Activated T-cell treated with anti-CD3 and anti-CD28 coated beads, Interleukin-2, amount 50 U/mL, for 24 hours (primary cell): ENCODE data around the gene LY6G6C.

Source experiments
- DNase-seq: peaks from one replicate; pipeline ENCODE4 v3.0.0-alpha.2; 2020
- H3K27ac Mint-ChIP-seq: 2 replicates; pipeline ENCODE4 v1.8.0; 2020; ENCODE audit warnings: mild to moderate bottlenecking, mixed read lengths
- H3K27me3 Mint-ChIP-seq: 2 replicates; pipeline ENCODE4 v1.8.0; 2020; ENCODE audit warnings: mixed read lengths
- H3K36me3 Mint-ChIP-seq: 2 replicates; pipeline ENCODE4 v1.8.0; 2020; ENCODE audit warnings: low read depth, mixed read lengths
- H3K4me1 Mint-ChIP-seq: 2 replicates; pipeline ENCODE4 v1.8.0; 2020; ENCODE audit warnings: low read depth, mixed read lengths
- H3K4me3 Mint-ChIP-seq: 2 replicates; pipeline ENCODE4 v1.8.0; 2020; ENCODE audit warnings: mild to moderate bottlenecking, moderate library complexity, mixed read lengths
- H3K9me3 Mint-ChIP-seq: 2 replicates; pipeline ENCODE4 v1.8.0; 2020; ENCODE audit warnings: mixed read lengths

LY6G6C gene

DNA sequence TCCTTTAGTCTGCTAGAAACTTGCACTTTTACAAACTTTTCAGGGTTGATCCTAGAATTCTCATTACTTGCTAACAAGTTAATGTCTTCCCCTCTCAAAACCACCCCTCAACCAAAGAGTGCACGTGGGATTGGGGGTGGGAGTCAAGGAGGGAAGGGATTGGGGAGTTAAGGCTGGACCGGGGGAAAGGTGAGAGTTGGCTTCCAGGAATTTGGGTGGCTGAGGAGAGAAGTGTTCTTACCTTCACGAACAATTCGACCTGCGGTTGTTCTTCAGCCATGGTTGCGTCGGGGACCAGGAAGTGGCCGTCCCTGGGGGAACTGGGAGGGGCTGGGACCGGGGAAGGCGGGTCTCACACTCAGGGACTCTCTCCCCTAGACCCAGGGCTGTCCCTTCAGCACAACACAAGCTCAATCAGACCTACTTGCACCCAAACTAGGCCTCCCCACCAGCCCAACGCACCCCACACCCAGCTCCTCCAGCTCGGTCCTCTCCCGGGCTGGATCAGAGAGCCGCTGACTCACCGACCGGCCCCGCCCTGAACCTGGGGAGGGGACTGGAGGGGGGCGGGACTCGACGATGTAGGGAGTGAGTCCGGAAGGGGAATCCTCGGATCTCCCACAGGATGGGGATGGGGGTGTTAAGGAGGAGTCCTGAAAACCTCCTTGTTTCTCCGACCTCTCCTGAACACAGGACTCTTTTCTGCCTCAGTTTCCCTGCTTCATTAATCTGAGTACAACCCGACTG lies 14.6 kb upstream of the LY6G6C start, which contains the start of gene CLIC1:
TSS of gene CLIC1 (minus strand) at position 510 of the 747 bp plus-strand sequence. CDS start at position 280, 230 bp downstream.
- Mint-ChIP-seq H3K4me3 (peak within 1 kb of the TSS; percentile 98), H3K27ac (peak within 1 kb of the TSS; percentile 96), H3K9me3 (no peaks in the 10 kb centered on the region), H3K4me1 (peaks cover 64% of the 10 kb centered on the region), H3K27me3 (no peaks in the 10 kb centered on the region), H3K36me3 (peaks cover 66% of the 10 kb centered on the region)
- peak; percentile 87 for DNase-seq

- Mint-ChIP-seq H3K4me1 (peaks cover 67% of the 10 kb centered on the region), H3K27me3 (no peaks in the 10 kb centered on the region), H3K36me3 (peaks cover 66% of the 10 kb centered on the region), H3K9me3 (no peaks in the 10 kb centered on the region), H3K4me3 (peak overlapping the region; percentile 98), H3K27ac (peak overlapping the region; percentile 96)
- DNase-seq = peak; percentile 70
These were observed 13.4 kb upstream of the LY6G6C start for GRCh38 chr6:31734821-31735406.

DNA sequence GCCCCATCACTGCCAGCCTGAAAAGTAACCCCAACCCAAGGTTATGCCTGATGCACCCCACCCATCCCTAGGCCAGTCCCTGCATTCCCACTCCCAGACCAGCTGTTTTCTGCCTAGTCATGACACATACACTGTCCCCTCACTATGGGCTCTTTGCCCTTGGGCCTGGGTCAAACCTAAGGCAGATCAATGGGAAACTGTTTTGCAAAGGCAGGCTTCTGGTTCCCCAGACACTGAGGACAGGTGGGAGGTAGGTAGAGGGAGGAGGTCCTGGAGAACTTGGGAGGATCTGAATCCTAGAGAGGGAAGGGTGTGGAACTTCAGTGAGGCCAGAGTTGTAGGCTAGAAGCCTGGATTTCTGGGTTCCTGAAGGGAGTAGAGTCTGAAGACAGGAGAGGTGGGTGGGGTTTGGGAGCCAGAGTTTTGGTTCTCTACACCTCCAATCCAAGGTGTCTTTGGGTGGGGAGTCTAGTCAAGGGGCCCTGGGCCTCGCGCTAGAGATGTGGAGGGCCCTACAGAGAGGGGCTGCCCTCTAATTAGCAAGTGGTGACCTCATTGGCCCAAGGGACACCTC lies 12.8 kb upstream of the LY6G6C start:
- peaks cover 65% of the 10 kb centered on the region for H3K4me1 Mint-ChIP-seq

GRCh38 chr6:31733734-31734133 lies 12.2 kb upstream of the LY6G6C start:
- no peaks in the 10 kb centered on the region for H3K27me3 Mint-ChIP-seq
- H3K36me3 Mint-ChIP-seq = peaks cover 72% of the 10 kb centered on the region
- H3K4me3 Mint-ChIP-seq = peak overlapping the region; percentile 98
- H3K9me3 Mint-ChIP-seq = no peaks in the 10 kb centered on the region
- DNase-seq = no peak
- peaks cover 65% of the 10 kb centered on the region for H3K4me1 Mint-ChIP-seq
- peak overlapping the region; percentile 96 for H3K27ac Mint-ChIP-seq

More for the DNA sequence above, 12.8 kb upstream of the LY6G6C start:
- H3K27me3 Mint-ChIP-seq = no peaks in the 10 kb centered on the region
- no peaks in the 10 kb centered on the region for H3K9me3 Mint-ChIP-seq
- peak overlapping the region; percentile 98 for H3K4me3 Mint-ChIP-seq
- H3K36me3 Mint-ChIP-seq = peaks cover 68% of the 10 kb centered on the region
- H3K27ac Mint-ChIP-seq = peak overlapping the region; percentile 96
- DNase-seq = no peak

DNA sequence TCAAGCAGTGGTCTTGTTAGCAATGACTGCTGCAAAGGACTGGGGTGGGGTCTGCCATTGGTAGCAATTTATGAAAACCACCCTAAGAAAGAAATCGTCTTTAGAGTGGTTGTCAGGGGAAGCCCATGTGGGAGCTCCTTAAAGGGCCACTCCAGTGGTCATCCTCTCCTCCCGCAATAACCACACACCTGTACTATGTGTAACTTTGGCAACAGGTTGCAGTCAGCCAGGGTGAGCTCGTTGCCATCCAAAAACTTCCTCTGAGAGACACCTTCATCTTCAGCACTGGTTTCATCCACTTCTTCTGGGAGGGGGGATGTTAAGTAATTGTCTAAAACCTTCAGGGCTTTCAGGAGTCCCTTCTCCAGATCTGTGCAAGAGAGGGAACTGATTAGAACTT lies 10.5 kb upstream of the LY6G6C start:
- no peak for DNase-seq
- Mint-ChIP-seq H3K9me3 (no peaks in the 10 kb centered on the region), H3K4me1 (peaks cover 63% of the 10 kb centered on the region), H3K36me3 (peaks cover 81% of the 10 kb centered on the region), H3K4me3 (no peak overlapping the region), H3K27ac (peak overlapping the region; percentile 44), H3K27me3 (no peaks in the 10 kb centered on the region)

DNA sequence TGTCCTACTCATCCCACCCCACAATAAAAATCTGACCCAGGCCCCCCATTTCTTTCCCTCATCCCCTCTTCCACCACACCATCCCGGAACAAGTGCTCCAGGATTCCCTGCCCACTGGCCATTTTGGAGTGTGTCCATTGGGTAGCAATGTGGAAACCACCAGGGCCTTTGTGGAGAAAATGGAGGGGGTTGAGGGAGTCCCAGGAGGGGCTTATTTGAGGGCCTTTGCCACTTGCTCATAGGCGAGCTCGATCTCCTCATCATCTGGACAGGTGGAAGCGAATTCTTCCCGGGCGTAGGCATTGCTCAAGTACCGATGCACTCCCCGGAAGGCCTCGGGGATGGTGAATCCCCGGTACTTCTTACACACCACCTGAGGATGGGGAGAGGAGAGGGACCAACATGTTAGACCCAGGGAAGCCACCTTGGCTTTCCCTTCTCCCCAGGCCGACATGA lies 9.1 kb upstream of the LY6G6C start:
- Mint-ChIP-seq H3K4me3 (peak overlapping the region; percentile 80), H3K27me3 (no peaks in the 10 kb centered on the region), H3K27ac (peak overlapping the region; percentile 84), H3K36me3 (peaks cover 74% of the 10 kb centered on the region), H3K9me3 (no peaks in the 10 kb centered on the region), H3K4me1 (peaks cover 70% of the 10 kb centered on the region)
- DNase-seq = no peak

DNA sequence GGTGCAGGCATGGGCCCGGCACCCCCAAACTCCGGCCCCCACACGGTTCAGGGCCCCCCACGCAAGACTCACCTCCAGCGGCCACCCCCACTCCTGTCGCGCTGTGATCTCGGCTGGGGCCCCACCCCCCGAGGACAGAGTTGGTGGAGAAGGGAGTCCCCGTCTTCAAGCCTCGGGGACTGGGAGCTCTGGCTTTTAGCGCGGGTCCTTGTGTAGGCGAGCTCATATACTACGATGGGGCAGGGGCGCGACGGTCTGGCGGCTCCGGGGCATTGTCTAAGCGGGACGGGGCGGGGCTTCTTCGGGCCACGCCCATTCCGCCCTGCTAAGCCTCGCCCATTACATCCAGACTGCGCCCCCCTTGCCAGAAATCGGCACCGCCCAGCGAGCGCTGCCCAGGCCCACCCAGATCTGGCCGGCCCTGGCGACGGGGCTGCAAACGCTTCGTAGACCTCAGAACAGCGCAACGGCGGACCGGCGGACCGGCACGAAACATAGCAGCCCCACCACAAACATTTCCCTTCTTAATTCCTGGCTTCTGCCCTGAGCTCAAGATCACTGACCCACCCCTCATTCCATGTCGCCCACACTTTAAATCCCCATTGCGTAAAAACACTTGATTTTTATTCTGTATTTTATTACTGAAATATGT lies 8.6 kb upstream of the LY6G6C start:
- Mint-ChIP-seq H3K36me3 (peaks cover 68% of the 10 kb centered on the region), H3K27me3 (no peaks in the 10 kb centered on the region), H3K4me1 (peaks cover 72% of the 10 kb centered on the region), H3K27ac (peak overlapping the region; percentile 84), H3K4me3 (peak overlapping the region; percentile 80), H3K9me3 (no peaks in the 10 kb centered on the region)
- peak; percentile 80 for DNase-seq

DNA sequence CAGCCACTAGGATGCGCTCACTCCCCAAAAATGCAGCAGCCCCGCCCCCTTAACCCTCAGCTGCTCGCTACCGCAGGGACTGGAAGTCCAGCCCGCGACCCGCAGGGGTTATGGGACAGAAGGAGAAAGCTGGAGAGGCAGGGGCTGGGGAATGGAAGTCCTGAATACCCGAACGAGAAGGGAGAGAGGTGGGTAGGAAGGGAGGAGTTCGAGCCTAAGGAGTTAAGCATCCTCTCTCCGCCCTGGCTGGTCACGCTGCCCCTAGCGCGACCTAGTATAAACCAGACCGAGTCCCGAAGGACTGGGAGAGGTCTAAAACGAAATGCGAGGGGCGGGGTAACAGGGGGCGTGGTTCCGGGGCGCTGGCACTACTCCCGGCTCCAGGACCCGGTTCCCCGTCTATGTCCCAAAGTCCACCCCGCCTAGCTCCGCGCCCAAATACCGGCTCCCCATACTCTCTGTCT lies 8.0 kb upstream of the LY6G6C start:
- H3K27ac Mint-ChIP-seq = peak overlapping the region; percentile 84
- H3K36me3 Mint-ChIP-seq = peaks cover 63% of the 10 kb centered on the region
- H3K4me1 Mint-ChIP-seq = peaks cover 72% of the 10 kb centered on the region
- DNase-seq = peak; percentile 86
- no peaks in the 10 kb centered on the region for H3K9me3 Mint-ChIP-seq
- H3K27me3 Mint-ChIP-seq = no peaks in the 10 kb centered on the region
- H3K4me3 Mint-ChIP-seq = peak overlapping the region; percentile 80

DNA sequence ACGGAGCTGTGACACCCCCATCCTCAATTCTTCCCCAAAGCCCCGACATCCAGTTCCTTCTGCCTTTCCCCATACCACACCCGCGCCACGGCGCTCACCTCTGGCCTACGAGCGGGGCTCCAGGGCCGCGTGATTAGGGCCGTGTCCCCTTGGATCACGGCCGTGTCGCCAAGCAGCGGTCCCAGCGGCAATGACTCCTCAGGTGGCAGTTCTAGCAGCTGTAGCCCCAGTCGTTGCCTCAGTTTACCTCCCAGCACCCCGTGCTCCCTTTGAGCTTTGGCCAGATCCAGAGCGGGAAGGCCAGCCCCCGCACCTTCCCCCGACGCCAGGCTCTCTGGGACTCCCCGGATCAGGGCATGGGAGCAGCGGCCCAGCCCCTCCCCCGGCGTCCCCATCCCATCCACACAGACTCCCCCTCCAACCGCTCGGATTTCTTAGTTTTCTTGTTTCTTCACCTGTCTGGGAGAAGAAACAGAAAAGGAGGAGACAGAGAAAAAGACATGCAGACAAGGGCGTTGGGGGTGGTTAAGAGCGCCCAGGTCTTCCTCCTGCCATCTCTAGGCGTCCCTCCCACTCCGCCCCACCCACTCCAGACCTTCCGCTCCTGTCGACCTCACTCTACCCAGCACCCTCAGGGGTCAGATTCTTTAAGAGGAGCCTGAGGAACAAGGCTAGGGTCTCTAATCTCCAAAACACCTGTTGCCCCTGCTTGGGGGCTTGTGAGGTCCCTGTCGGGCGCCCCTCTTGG lies 7.4 kb upstream of the LY6G6C start, which contains the start of gene DDAH2:
TSS of gene DDAH2 (minus strand) at position 533 of the 748 bp plus-strand sequence. CDS start at position 395, 138 bp downstream.
- peak within 1 kb of the TSS; percentile 80 for H3K4me3 Mint-ChIP-seq
- DNase-seq = no peak
- H3K4me1 Mint-ChIP-seq = peaks cover 66% of the 10 kb centered on the region
- H3K36me3 Mint-ChIP-seq = peaks cover 56% of the 10 kb centered on the region
- H3K9me3 Mint-ChIP-seq = no peaks in the 10 kb centered on the region
- peak within 1 kb of the TSS; percentile 84 for H3K27ac Mint-ChIP-seq
- H3K27me3 Mint-ChIP-seq = no peaks in the 10 kb centered on the region

- H3K27ac Mint-ChIP-seq = peak overlapping the region; percentile 65
- DNase-seq = no peak
- H3K9me3 Mint-ChIP-seq = no peaks in the 10 kb centered on the region
- peaks cover 59% of the 10 kb centered on the region for H3K4me1 Mint-ChIP-seq
- H3K27me3 Mint-ChIP-seq = no peaks in the 10 kb centered on the region
- H3K36me3 Mint-ChIP-seq = peaks cover 47% of the 10 kb centered on the region
- H3K4me3 Mint-ChIP-seq = no peak overlapping the region
These were observed 6.4 kb upstream of the LY6G6C start for GRCh38 chr6:31727717-31728671.

GRCh38 chr6:31727034-31727716 lies 5.6 kb upstream of the LY6G6C start:
- H3K27ac Mint-ChIP-seq = peak overlapping the region; percentile 65
- peaks cover 59% of the 10 kb centered on the region for H3K4me1 Mint-ChIP-seq
- no peak overlapping the region for H3K4me3 Mint-ChIP-seq
- no peak for DNase-seq
- no peaks in the 10 kb centered on the region for H3K27me3 Mint-ChIP-seq
- peaks cover 39% of the 10 kb centered on the region for H3K36me3 Mint-ChIP-seq
- H3K9me3 Mint-ChIP-seq = no peaks in the 10 kb centered on the region

GRCh38 chr6:31725502-31726350 lies 4.2 kb upstream of the LY6G6C start:
- peaks cover 52% of the 10 kb centered on the region for H3K4me1 Mint-ChIP-seq
- peaks cover 24% of the 10 kb centered on the region for H3K36me3 Mint-ChIP-seq
- no peak overlapping the region for H3K4me3 Mint-ChIP-seq
- peak overlapping the region; percentile 31 for H3K27ac Mint-ChIP-seq
- DNase-seq = no peak
- H3K27me3 Mint-ChIP-seq = no peaks in the 10 kb centered on the region
- no peaks in the 10 kb centered on the region for H3K9me3 Mint-ChIP-seq
